ENCODE measurements around the gene MACROD2.

DNA sequence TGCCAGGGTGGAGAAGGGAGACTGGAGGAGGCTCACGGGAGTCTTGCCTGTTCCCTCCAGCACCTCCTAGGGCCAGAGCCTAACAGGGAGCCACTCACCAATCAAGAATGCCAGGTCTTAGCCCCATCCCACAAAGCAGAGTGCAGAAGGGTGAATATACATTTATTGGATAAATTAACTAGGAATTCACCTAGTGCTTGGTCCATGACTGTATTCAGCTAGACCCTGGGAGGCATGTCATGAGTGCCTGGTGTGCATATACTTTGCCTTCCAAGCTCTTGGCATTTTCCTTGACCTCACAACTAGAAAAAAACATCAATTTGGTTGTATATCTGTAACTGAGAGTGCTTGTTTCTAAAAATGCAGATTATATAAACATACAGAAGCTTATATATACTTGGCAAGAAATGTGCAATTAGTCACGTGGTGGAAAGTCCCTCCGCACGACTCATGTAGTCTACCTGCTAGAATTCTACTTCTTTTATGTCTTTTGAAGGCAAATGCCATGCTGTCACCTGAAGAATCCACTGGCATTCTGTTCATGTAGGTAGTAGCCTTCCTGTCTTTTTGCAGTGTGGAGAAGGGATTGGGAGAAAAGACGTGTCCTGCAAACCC is 1586.9 kb downstream of the MACROD2 start:
- TF ChIP-seq CTCF (IDR thresholded peaks at IDR 0.05) = no peak
- TF ChIP-seq POLR2A (IDR thresholded peaks at IDR 0.05) = no peak
